MM.1S (cell line): ENCODE data around the gene AQP12A.

Experiments
- CTCF ChIP-seq: fragments of 300-600 bp; sonication (generic); IDR thresholded peaks from 2 replicates; pipeline ENCODE4 v1.5.1; 2016; ENCODE audit warnings: antibody characterized with exemption, low read length, mixed read lengths
- EZH2 ChIP-seq: fragments of 300-600 bp; sonication (generic); optimal IDR thresholded peaks from 2 replicates; pipeline ENCODE3; 2017; ENCODE audit warnings: low read depth, mild to moderate bottlenecking, antibody characterized with exemption, low read length, mixed read lengths
- EZH2phosphoT487 ChIP-seq: fragments of 300-600 bp; sonication (generic); IDR thresholded peaks from 2 replicates; pipeline ENCODE4 v1.6.1; 2018; ENCODE audit warnings: antibody characterized with exemption, low read length

GRCh38 chr2:240728827-240729226 lies 37.2 kb downstream of the AQP12A start:
- TF ChIP-seq CTCF, result no peak
- no peak for TF ChIP-seq EZH2
- no peak for TF ChIP-seq EZH2phosphoT487
